Liver (tissue), 9 donors: ENCODE data around the gene WDR36. TPM values are rescaled to one million over a fixed set of nuclear protein-coding genes. Genes with fewer than 3 reads are reported as not detected.

ENCODE experiments used
- DNase-seq: peaks from one replicate; pipeline ENCODE4 v3.0.0-alpha.2; 2017; ENCODE audit warnings: low spot score
- H3K27ac ChIP-seq, 2 donors: one replicate each; pipeline ENCODE4 v1.7.0; 2013; ENCODE audit warnings: inconsistent platforms in 2 of 2, low read length in 2 of 2, control low read depth in 1 of 2, low read depth in 1 of 2, mild to moderate bottlenecking in 1 of 2
- H3K27me3 ChIP-seq, 4 donors: one replicate each; pipeline versions ENCODE4 v1.6.1 to v1.7.0; 2013; ENCODE audit warnings: low read length in 3 of 4, inconsistent platforms in 1 of 4, mild to moderate bottlenecking in 1 of 4, moderate library complexity in 1 of 4; ENCODE audit not compliant: control insufficient read depth in 4 of 4, insufficient read depth in 4 of 4
- H3K36me3 ChIP-seq, 4 donors: one replicate each; pipeline versions ENCODE4 v1.6.1 to v1.7.0; 2013; ENCODE audit warnings: low read length in 3 of 4, mild to moderate bottlenecking in 3 of 4, low read depth in 1 of 4, moderate library complexity in 1 of 4; ENCODE audit not compliant: control insufficient read depth in 4 of 4, insufficient read depth in 3 of 4
- H3K4me1 ChIP-seq, 4 donors: one replicate each; pipeline versions ENCODE4 v1.6.1 to v1.7.0; 2013; ENCODE audit warnings: low read length in 3 of 4, mild to moderate bottlenecking in 3 of 4, moderate library complexity in 1 of 4; ENCODE audit not compliant: control insufficient read depth in 4 of 4, insufficient read depth in 4 of 4
- H3K4me3 ChIP-seq, 3 donors: one replicate each; pipeline versions ENCODE4 v1.6.1 to v1.7.0; 2013; ENCODE audit warnings: low read length in 3 of 3, control low read depth in 1 of 3, low read depth in 1 of 3, mild to moderate bottlenecking in 1 of 3
- H3K9ac ChIP-seq, 2 donors: one replicate each; pipeline ENCODE4 v1.7.0; 2013; ENCODE audit warnings: low read length in 2 of 2, mild to moderate bottlenecking in 2 of 2, moderate library complexity in 2 of 2, control low read depth in 1 of 2, low read depth in 1 of 2
- H3K9me3 ChIP-seq, 4 donors: one replicate each; pipeline versions ENCODE4 v1.6.1 to v1.7.0; 2013; ENCODE audit warnings: low read length in 3 of 4; ENCODE audit not compliant: control insufficient read depth in 4 of 4
- ATF3 ChIP-seq: IDR thresholded peaks from 2 replicates; pipeline ENCODE4 v1.6.1; 2016; ENCODE audit warnings: antibody characterized with exemption
- CTCF ChIP-seq: fragments of 150-350 bp; IDR thresholded peaks from 2 replicates; pipeline ENCODE4 v1.5.1; 2017; ENCODE audit warnings: improper control_type of control experiment, low read depth, low read length; ENCODE audit not compliant: missing input control
- FOXA1 ChIP-seq: IDR thresholded peaks from 2 replicates; pipeline ENCODE4 v1.6.1; 2016; ENCODE audit warnings: antibody characterized with exemption
- FOXA2 ChIP-seq: IDR thresholded peaks from 2 replicates; pipeline ENCODE4 v1.6.1; 2016; ENCODE audit warnings: antibody characterized with exemption
- GABPA ChIP-seq, 2 donors: IDR thresholded peaks in 1 of 2; conservative IDR thresholded peaks in 1 of 2; 2 replicates each; pipeline ENCODE4 v1.6.1; 2016; ENCODE audit warnings: antibody characterized with exemption in 2 of 2, mild to moderate bottlenecking in 1 of 2, moderate library complexity in 1 of 2
- HNF4A ChIP-seq, 2 donors: conservative IDR thresholded peaks; 2 replicates each; pipeline ENCODE4 v1.6.1; 2016; ENCODE audit warnings: antibody characterized with exemption in 2 of 2, mild to moderate bottlenecking in 2 of 2
- HNF4G ChIP-seq: IDR thresholded peaks from 2 replicates; pipeline ENCODE4 v1.6.1; 2016; ENCODE audit warnings: antibody characterized with exemption
- JUND ChIP-seq, 2 donors: IDR thresholded peaks; 2 replicates each; pipeline ENCODE4 v1.6.1; 2016; ENCODE audit warnings: antibody characterized with exemption in 2 of 2
- NR2F2 ChIP-seq: IDR thresholded peaks from 2 replicates; pipeline ENCODE4 v1.6.1; 2016; ENCODE audit warnings: antibody characterized with exemption
- REST ChIP-seq: IDR thresholded peaks from 2 replicates; pipeline ENCODE4 v1.6.1; 2016; ENCODE audit warnings: antibody characterized with exemption, mild to moderate bottlenecking
- RXRA ChIP-seq, 2 donors: IDR thresholded peaks; 2 replicates each; pipeline ENCODE4 v1.6.1; 2017 to 2018; ENCODE audit warnings: antibody characterized with exemption in 2 of 2, mild to moderate bottlenecking in 1 of 2
- SP1 ChIP-seq: IDR thresholded peaks from 2 replicates; pipeline ENCODE4 v1.6.1; 2018; ENCODE audit warnings: antibody characterized with exemption, mild to moderate bottlenecking
- TAF1 ChIP-seq: conservative IDR thresholded peaks from 2 replicates; pipeline ENCODE4 v1.6.1; 2016; ENCODE audit warnings: antibody characterized with exemption, mild to moderate bottlenecking
- YY1 ChIP-seq: IDR thresholded peaks from 2 replicates; pipeline ENCODE4 v1.6.1; 2016; ENCODE audit warnings: antibody characterized with exemption, mild to moderate bottlenecking
- WGBS: extraction: QIAGEN DNeasy Blood & Tissue Kit; methylation state at CpG from one replicate; pipeline ENCODE4 v1.1.7; 2013; 5-methylcytosine and 5-hydroxymethylcytosine counted together
- polyA plus RNA-seq, 2 donors: library from polyadenylated mRNA; stranded (reverse) in 1 of 2; unstranded in 1 of 2; fragments of 200-250 nt in 1 of 2; fragments of >200 nt in 1 of 2; fragmentation: Nextera tagmentation in 1 of 2; extraction: Ambion mirVana in 1 of 2; gene quantifications; one replicate each; pipeline versions ENCODE4 v1.2.1 to v1.2.3, GENCODE V29; 2013 to 2015
- total RNA-seq, 2 donors: library from RNA; depleted of rRNA; stranded (reverse); fragments of >200 nt; gene quantifications; one replicate each; pipeline ENCODE4 v1.2.3, GENCODE V29; 2014
- TF ChIP-seq, protein P1 (sequence below): IDR thresholded peaks from 2 replicates; pipeline ENCODE4 v1.6.1; 2016; ENCODE audit warnings: antibody characterized with exemption
- TF ChIP-seq, protein P2 (sequence below): IDR thresholded peaks from 2 replicates; pipeline ENCODE4 v1.6.1; 2016; ENCODE audit warnings: antibody characterized with exemption
- donor health status: healthy.
- donor health status: healthy.
- donor health status: healthy.
- donor health status: healthy.
- donor health status: healthy.

WDR36 gene
- total and polyA plus RNA-seq, 4 donors = 5.2 to 25.7 (median 12.1) TPM

DNA sequence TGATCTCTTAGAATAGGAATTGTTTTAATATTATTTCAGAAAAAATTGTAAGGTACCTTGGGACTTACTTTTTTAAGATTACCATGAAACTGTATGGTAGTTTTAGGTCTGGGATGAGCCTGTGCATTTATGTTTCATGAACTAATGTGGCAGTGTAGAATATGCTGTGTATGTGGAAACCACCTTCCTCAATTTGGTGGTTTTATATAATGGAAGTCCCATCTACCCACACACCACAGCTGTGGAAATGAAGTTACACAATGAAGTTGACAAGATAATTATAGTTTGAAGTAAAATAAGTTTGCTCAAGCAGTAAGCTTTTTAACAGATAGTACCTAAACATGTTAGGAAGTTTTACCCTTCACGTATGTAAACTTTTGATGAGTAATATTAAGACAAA is 24.4 kb downstream of the WDR36 start:
- peaks cover 5 to 41% (median 33%) of the 10 kb centered on the region in 4 donors for H3K36me3 ChIP-seq
- H3K9ac ChIP-seq = no peak overlapping the region
- no peak for TF ChIP-seq ATF3
- TF ChIP-seq GABPA (IDR thresholded peaks at IDR 0.05 in 1 of 2, conservative IDR thresholded peaks at IDR 0.05 in 1 of 2) = no peak
- no peak for TF ChIP-seq CTCF
- no peak for TF ChIP-seq FOXA2
- TF ChIP-seq FOXA1 = no peak
- TF ChIP-seq NR2F2 = no peak
- TF ChIP-seq TAF1 = no peak
- TF ChIP-seq HNF4A (conservative IDR thresholded peaks at IDR 0.05) = no peak
- no peak for TF ChIP-seq JUND (IDR thresholded peaks at IDR 0.05)
- no peak for TF ChIP-seq HNF4G
- TF ChIP-seq, protein P1, sequence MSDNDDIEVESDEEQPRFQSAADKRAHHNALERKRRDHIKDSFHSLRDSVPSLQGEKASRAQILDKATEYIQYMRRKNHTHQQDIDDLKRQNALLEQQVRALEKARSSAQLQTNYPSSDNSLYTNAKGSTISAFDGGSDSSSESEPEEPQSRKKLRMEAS = no peak
- TF ChIP-seq, protein P2, sequence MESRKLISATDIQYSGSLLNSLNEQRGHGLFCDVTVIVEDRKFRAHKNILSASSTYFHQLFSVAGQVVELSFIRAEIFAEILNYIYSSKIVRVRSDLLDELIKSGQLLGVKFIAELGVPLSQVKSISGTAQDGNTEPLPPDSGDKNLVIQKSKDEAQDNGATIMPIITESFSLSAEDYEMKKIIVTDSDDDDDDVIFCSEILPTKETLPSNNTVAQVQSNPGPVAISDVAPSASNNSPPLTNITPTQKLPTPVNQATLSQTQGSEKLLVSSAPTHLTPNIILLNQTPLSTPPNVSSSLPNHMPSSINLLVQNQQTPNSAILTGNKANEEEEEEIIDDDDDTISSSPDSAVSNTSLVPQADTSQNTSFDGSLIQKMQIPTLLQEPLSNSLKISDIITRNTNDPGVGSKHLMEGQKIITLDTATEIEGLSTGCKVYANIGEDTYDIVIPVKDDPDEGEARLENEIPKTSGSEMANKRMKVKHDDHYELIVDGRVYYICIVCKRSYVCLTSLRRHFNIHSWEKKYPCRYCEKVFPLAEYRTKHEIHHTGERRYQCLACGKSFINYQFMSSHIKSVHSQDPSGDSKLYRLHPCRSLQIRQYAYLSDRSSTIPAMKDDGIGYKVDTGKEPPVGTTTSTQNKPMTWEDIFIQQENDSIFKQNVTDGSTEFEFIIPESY = no peak
- no peak for TF ChIP-seq REST
- no peak for TF ChIP-seq SP1
- H3K27me3 ChIP-seq = no peaks in the 10 kb centered on the region
- no peak overlapping the region for H3K27ac ChIP-seq
- H3K4me3 ChIP-seq = no peak overlapping the region
- DNase-seq = no peak
- H3K4me1 ChIP-seq = no peaks in the 10 kb centered on the region
- no peaks in the 10 kb centered on the region for H3K9me3 ChIP-seq
- 86% methylated on average over 1 of the region's 1 CpG for WGBS

DNA sequence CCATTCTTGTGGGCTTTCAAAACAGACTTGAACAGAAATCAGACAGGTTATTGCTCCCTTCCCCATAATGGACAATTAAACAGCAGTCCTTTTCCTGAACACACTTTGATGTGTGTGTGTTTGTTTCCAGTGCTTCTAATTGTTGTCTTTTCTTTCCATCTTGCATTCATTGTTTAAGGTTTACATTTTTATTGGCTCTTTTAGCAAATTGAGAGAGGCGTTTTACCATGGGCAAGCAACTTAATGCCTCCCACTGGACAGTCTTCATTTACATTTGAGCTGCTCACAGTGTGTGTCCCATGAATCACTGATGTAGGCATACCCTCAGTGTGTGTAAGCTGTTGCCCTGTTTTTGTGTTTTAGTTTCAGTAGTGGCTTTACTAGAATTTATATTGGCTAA is 25.0 kb downstream of the WDR36 start:
- H3K27ac ChIP-seq = no peak overlapping the region
- DNase-seq = no peak
- H3K27me3 ChIP-seq = no peaks in the 10 kb centered on the region
- H3K9ac ChIP-seq = no peak overlapping the region
- 97% methylated on average over 1 of the region's 1 CpG for WGBS
- H3K4me3 ChIP-seq = no peak overlapping the region
- H3K4me1 ChIP-seq = no peaks in the 10 kb centered on the region
- H3K9me3 ChIP-seq = no peaks in the 10 kb centered on the region
- H3K36me3 ChIP-seq = peaks cover 5 to 42% (median 37%) of the 10 kb centered on the region in 4 donors
- no peak for TF ChIP-seq TAF1
- TF ChIP-seq FOXA2 = no peak
- TF ChIP-seq RXRA (IDR thresholded peaks at IDR 0.05) = no peak
- no peak for TF ChIP-seq HNF4A (conservative IDR thresholded peaks at IDR 0.05)
- TF ChIP-seq SP1 = no peak
- TF ChIP-seq, protein P2 = no peak
- TF ChIP-seq HNF4G = no peak
- TF ChIP-seq REST = no peak
- TF ChIP-seq GABPA (IDR thresholded peaks at IDR 0.05 in 1 of 2, conservative IDR thresholded peaks at IDR 0.05 in 1 of 2) = no peak
- TF ChIP-seq ATF3 = no peak
- TF ChIP-seq YY1 = no peak
